HuH-7.5 (cell line): ENCODE measurements around the gene BSN.
A peak's percentile ranks its signal among the peaks of the same experiment; 100 is the strongest.

Experiments
- DNase-seq: peaks from one replicate; pipeline ENCODE4 v3.0.0; 2011; ENCODE audit warnings: low spot score

The BSN gene

GRCh38 chr3:49654955-49655556, 100.8 kb downstream of the BSN start:
- no peak for DNase-seq

- no peak for DNase-seq
These were observed 101.5 kb downstream of the BSN start for GRCh38 chr3:49655731-49656285.

GRCh38 chr3:49656541-49657112, 102.3 kb downstream of the BSN start:
- DNase-seq, result no peak

- DNase-seq, result no peak
These were observed 103.1 kb downstream of the BSN start for GRCh38 chr3:49657208-49657915.

GRCh38 chr3:49658711-49659110, 104.4 kb downstream of the BSN start:
- no peak for DNase-seq

GRCh38 chr3:49659756-49660155, 105.5 kb downstream of the BSN start:
- DNase-seq, result no peak

GRCh38 chr3:49661281-49661680, 107.0 kb downstream of the BSN start:
- no peak for DNase-seq

GRCh38 chr3:49662021-49662420, 107.7 kb downstream of the BSN start:
- no peak for DNase-seq

GRCh38 chr3:49662720-49663413, 108.6 kb downstream of the BSN start:
- DNase-seq, result no peak

- no peak for DNase-seq
These were observed 109.6 kb downstream of the BSN start for GRCh38 chr3:49663831-49664230.

- DNase-seq, result no peak
These were observed 110.0 kb downstream of the BSN start for GRCh38 chr3:49664300-49664699.

GRCh38 chr3:49665822-49666519, 111.7 kb downstream of the BSN start:
- DNase-seq, result no peak

GRCh38 chr3:49666592-49666991, 112.3 kb downstream of the BSN start:
- peak; percentile 77 for DNase-seq

- DNase-seq, result no peak
These were observed 113.6 kb downstream of the BSN start for GRCh38 chr3:49667701-49668413.

GRCh38 chr3:49668414-49668797, 114.1 kb downstream of the BSN start:
- DNase-seq, result peak; percentile 83

GRCh38 chr3:49668861-49669260, 114.6 kb downstream of the BSN start:
- DNase-seq, result no peak

GRCh38 chr3:49669352-49669751, 115.1 kb downstream of the BSN start:
- DNase-seq, result no peak

GRCh38 chr3:49670940-49671290, 116.6 kb downstream of the BSN start:
- DNase-seq, result no peak

- peak; percentile 87 for DNase-seq
These were observed 117.3 kb downstream of the BSN start for GRCh38 chr3:49671291-49672288.

GRCh38 chr3:49673121-49673714, 118.9 kb downstream of the BSN start:
- DNase-seq, result no peak
